Activated CD4-positive, alpha-beta T cell treated with anti-CD3 and anti-CD28 coated beads for 4 hours (primary cell): ENCODE results near the gene SHISA6.

ENCODE experiments used
- DNase-seq, 2 donors: peaks; one replicate each; pipeline ENCODE4 v3.0.0-alpha.2; 2020

Gene SHISA6

DNA sequence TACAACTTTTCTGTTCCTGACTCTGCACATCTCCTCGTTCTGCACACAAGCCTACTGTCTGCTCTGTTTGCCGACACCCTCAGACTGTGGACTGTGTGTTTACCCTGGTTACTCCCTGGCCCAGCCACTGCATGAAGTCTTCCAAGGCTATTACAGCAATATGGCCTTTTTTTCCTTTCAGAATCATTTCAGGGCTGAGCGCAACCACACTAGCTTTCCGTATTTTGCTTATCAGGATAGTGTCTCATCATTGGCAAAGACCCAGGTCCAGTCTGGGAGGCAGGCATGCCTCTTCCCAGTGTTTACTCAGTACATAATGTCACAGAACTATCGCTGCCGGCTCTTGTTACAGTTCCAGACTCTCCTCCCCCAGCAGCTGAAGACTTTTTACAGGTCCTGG, 367.4 kb downstream of the SHISA6 start:
- no peak for DNase-seq

DNA sequence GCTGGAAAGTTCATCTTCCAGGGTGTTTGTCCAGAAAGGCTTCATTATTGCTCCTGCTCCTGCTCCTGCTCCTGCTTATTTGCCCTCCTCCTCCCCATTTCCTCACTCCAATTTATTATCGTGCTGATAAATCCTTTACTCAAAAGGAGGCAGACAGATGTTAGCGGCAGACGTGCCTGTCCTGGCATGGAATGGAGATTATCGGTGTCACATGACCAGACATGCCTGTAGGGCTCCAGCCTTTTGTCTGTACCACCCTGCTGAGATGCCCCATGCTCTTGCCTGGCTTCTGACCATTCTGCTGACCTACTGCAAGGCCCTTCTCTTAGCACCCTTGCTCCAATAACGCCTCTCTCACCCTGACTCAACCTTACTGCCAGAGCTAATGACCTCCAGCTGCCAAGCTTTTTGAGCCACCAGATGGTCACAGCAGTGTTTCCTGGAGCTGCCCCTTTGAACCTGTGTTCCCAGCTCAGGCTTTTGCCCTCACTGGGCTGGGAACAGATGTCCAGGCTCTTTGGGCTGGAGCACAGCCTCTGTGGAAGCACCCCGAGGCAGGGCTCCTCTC, 370.1 kb downstream of the SHISA6 start:
- DNase-seq = no peak

DNA sequence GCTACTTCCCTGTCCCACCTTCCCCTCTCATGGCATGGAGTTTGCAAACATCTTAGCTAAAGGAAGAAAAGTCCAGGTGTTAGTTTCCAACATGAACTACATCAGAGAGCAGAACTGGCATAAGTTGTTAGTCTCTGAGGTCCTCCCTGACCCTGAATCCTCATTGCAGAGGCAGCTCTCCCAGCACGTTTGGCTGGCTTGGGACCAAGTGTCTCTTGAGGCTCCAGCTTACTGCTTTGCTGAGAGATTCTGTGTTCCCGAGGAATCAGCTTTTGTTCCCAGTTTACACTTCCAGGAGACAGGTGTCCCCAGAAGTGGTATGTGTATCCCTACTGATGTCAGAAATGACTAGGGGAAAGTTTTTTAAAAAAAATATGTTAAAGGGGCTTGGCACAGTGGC, 371.9 kb downstream of the SHISA6 start:
- DNase-seq = no peak
